ENCODE data around the gene FAM221A.

FAM221A gene

DNA sequence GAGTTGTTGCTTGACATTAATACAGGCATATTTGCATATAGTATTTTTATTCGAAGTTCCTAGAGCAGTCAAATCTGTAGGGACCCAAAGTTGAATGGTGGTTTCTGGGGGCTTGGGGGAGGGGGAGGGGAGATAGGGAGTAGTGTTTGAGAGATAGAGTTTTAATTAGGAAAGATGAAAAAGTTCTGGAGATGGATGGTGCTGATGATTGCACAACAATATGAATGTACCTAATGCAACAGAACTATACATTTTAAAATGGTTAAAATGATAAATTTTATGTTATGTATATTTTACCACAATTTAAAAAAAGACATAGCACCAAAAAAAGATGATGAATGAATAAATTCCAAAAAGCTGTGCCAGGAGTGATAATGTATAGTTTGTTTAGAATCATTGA lies 71.9 kb downstream of the FAM221A start:
- no peak for DNase-seq (ENCODE audit: low read depth, low spot score)
- POLR2A ChIA-PET = no interaction called here
- TF ChIP-seq, protein P1, sequence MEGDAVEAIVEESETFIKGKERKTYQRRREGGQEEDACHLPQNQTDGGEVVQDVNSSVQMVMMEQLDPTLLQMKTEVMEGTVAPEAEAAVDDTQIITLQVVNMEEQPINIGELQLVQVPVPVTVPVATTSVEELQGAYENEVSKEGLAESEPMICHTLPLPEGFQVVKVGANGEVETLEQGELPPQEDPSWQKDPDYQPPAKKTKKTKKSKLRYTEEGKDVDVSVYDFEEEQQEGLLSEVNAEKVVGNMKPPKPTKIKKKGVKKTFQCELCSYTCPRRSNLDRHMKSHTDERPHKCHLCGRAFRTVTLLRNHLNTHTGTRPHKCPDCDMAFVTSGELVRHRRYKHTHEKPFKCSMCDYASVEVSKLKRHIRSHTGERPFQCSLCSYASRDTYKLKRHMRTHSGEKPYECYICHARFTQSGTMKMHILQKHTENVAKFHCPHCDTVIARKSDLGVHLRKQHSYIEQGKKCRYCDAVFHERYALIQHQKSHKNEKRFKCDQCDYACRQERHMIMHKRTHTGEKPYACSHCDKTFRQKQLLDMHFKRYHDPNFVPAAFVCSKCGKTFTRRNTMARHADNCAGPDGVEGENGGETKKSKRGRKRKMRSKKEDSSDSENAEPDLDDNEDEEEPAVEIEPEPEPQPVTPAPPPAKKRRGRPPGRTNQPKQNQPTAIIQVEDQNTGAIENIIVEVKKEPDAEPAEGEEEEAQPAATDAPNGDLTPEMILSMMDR (IDR thresholded peaks at IDR 0.05; ENCODE audit: insufficient read depth, low read length, missing control alignments) = no peak
- H3K4me3 ChIP-seq (ENCODE audit: low read depth, low read length) = no peak overlapping the region
- CTCF ChIA-PET = no interaction called here
